GM12875 (cell line): ENCODE data around the gene KIAA1958.
"Not testable (repeated sequence)": the region's sequence is repeated elsewhere in the genome, so short reads cannot be mapped to it uniquely, and the experiment has no call there.

Experiments used
- H3K4me3 ChIP-seq: one replicate; pipeline ENCODE4 v1.5.1; 2011; ENCODE audit warnings: low read depth, low read length, control low read depth
- CTCF ChIP-seq: IDR thresholded peaks from 2 replicates; pipeline ENCODE4 v1.5.1; 2011; ENCODE audit warnings: low read depth, mild to moderate bottlenecking, control low read depth, inconsistent platforms, low read length, moderate library complexity, borderline replicate concordance; ENCODE audit not compliant: insufficient read depth

The KIAA1958 gene

GRCh38 chr9:112507001-112507680, 20.5 kb downstream of the KIAA1958 start:
- no peak overlapping the region for H3K4me3 ChIP-seq
- no peak for TF ChIP-seq CTCF

GRCh38 chr9:112508377-112508776, 21.8 kb downstream of the KIAA1958 start:
- TF ChIP-seq CTCF: no peak

GRCh38 chr9:112512377-112512776, 25.8 kb downstream of the KIAA1958 start:
- not testable (repeated sequence) for H3K4me3 ChIP-seq

More at GRCh38 chr9:112508377-112508776, 21.8 kb downstream of the KIAA1958 start:
- H3K4me3 ChIP-seq: no peak overlapping the region

GRCh38 chr9:112516769-112517168, 30.1 kb downstream of the KIAA1958 start:
- H3K4me3 ChIP-seq: no peak overlapping the region
- no peak for TF ChIP-seq CTCF

GRCh38 chr9:112520069-112520468, 33.4 kb downstream of the KIAA1958 start:
- no peak for TF ChIP-seq CTCF
- H3K4me3 ChIP-seq: no peak overlapping the region

- TF ChIP-seq CTCF: no peak
- H3K4me3 ChIP-seq: no peak overlapping the region
These were observed 34.0 kb downstream of the KIAA1958 start for GRCh38 chr9:112520656-112521055.

- TF ChIP-seq CTCF: no peak
- no peak overlapping the region for H3K4me3 ChIP-seq
These were observed 40.3 kb downstream of the KIAA1958 start for GRCh38 chr9:112526973-112527372.
